ENCODE results near the gene KCTD17. TPM values are rescaled to one million over a fixed set of nuclear protein-coding genes. Genes with fewer than 3 reads are reported as not detected.

Gene KCTD17
- total and polyA plus RNA-seq, 2 of the 13 experiments (the other 11 are each of a cell fraction or from before 2014, with no cell fraction given) = 5.3 to 11.7 TPM

DNA sequence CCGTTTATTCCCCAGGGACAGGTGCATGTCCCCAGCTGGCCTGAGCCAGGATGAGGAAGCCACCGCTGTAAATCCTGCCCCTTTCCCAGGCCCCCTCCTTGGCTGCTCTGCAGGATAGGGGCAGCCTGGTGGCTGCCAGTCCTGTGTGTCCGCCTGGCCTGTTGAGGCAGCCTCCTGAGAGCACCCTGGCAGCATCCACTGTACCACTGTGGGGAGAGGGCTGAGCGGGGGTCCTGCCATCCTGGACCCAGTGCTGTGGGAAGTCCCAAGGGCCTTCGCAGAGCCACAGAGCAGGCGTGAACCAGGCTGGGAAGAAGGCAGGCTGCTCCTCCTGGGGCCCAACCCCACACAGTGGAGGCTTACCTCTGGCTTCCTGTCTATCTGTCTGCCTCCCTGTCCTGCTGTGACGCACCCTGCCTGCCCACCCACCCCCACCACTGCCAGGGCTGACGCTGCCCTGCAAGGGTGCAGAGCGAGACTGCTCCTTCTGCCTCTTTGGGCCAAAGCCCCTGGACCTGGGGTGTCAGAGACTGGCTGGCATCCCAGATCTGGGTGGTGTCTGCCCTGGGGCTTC lies 8.4 kb downstream of the KCTD17 start:
- ATAC-seq (no peak), FAIRE-seq (no peak), DNase-seq (ENCODE audit: low spot score) (no peak)
- CTCF ChIA-PET (ENCODE audit: low intra/inter-chr PET ratio, low total read pairs) = no interaction called here
- BruUV-seq (replicated peaks) = no TSS peak
- peaks cover 37% of the 10 kb centered on the region for H3K4me1 ChIP-seq (ENCODE audit: insufficient read depth, low read length)
- no peaks in the 10 kb centered on the region for H3K79me2 ChIP-seq (ENCODE audit: insufficient read depth, low read length)
- no peak overlapping the region for H3K9ac ChIP-seq (ENCODE audit: insufficient read depth, low read depth, low read length)
- H3K4me2 ChIP-seq (ENCODE audit: low read depth, low read length) = no peak overlapping the region
- WGBS (ENCODE audit: low lambda C conversion rate) = no CpG with 5 or more reads among the region's 9 CpGs
- H3K36me3 ChIP-seq (replicated peaks in 1 of 2; ENCODE audit: control insufficient read depth in 1 of 2, insufficient read depth in 2 of 2, low read length in 2 of 2) = no peaks in the 10 kb centered on the region; a peak in 1 of 5 replicates
- intact Hi-C loops (cut with micrococcal nuclease; ENCODE audit: unreplicated experiment) = no loop called here
- in situ Hi-C loops (cut with HindIII; ENCODE audit: extremely low pct_ligation_motif_present, low pct_unique_long_range_greater_than_20kb) = no loop called here
- H2AFZ ChIP-seq (ENCODE audit: low read length) = no peak overlapping the region
- POLR2A ChIA-PET = interaction anchor here (1.0 kb wide), 1 partner anchor 9 kb away, joined by 3 read pairs; no protein-coding TSS in a partner anchor
- H3K27ac ChIP-seq (ENCODE audit: extremely low read length, insufficient read depth, low read length) = no peak overlapping the region
- no peak overlapping the region for H3K4me3 ChIP-seq (replicated peaks in 1 of 3; ENCODE audit: insufficient read depth in 1 of 3, low read depth in 2 of 3, low read length in 3 of 3)
- no peaks in the 10 kb centered on the region for H3K9me3 ChIP-seq (ENCODE audit: low read length)
- no peaks in the 10 kb centered on the region for H3K27me3 ChIP-seq (ENCODE audit: control insufficient read depth in 1 of 2, insufficient read depth in 2 of 2, low read length in 2 of 2)
- H4K20me1 ChIP-seq (ENCODE audit: insufficient read depth, low read length) = no peaks in the 10 kb centered on the region
- TF ChIP-seq ELF3 (CRISPR knock-in tag; IDR thresholded peaks at IDR 0.05) (no peak), MAZ (IDR thresholded peaks at IDR 0.05; ENCODE audit: borderline replicate concordance, low read depth, low read length) (no peak), MAZ (CRISPR knock-in tag; IDR thresholded peaks at IDR 0.05; ENCODE audit: low read depth) (no peak), STAT5B (CRISPR knock-in tag; IDR thresholded peaks at IDR 0.05) (no peak), PCBP2 (optimal IDR thresholded peaks at IDR 0.05; ENCODE audit: low read depth, low read length, poor library complexity, severe bottlenecking) (no peak), FOXJ3 (CRISPR knock-in tag; IDR thresholded peaks at IDR 0.05; ENCODE audit: borderline replicate concordance) (no peak), KDM5A (IDR thresholded peaks at IDR 0.05; ENCODE audit: borderline replicate concordance, low read length) (no peak), ZNF496 (CRISPR knock-in tag; IDR thresholded peaks at IDR 0.05; ENCODE audit: insufficient replicate concordance) (no peak), GABPB1 (CRISPR knock-in tag; IDR thresholded peaks at IDR 0.05) (no peak), HNRNPH1 (optimal IDR thresholded peaks at IDR 0.05; ENCODE audit: low read depth, low read length) (no peak)
- TF ChIP-seq, protein P1, sequence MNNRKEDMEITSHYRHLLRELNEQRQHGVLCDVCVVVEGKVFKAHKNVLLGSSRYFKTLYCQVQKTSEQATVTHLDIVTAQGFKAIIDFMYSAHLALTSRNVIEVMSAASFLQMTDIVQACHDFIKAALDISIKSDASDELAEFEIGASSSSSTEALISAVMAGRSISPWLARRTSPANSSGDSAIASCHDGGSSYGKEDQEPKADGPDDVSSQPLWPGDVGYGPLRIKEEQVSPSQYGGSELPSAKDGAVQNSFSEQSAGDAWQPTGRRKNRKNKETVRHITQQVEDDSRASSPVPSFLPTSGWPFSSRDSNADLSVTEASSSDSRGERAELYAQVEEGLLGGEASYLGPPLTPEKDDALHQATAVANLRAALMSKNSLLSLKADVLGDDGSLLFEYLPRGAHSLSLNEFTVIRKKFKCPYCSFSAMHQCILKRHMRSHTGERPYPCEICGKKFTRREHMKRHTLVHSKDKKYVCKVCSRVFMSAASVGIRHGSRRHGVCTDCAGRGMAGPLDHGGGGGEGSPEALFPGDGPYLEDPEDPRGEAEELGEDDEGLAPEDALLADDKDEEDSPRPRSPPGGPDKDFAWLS (CRISPR knock-in tag; IDR thresholded peaks at IDR 0.05; ENCODE audit: borderline replicate concordance) = no peak
- TF ChIP-seq, protein P2, sequence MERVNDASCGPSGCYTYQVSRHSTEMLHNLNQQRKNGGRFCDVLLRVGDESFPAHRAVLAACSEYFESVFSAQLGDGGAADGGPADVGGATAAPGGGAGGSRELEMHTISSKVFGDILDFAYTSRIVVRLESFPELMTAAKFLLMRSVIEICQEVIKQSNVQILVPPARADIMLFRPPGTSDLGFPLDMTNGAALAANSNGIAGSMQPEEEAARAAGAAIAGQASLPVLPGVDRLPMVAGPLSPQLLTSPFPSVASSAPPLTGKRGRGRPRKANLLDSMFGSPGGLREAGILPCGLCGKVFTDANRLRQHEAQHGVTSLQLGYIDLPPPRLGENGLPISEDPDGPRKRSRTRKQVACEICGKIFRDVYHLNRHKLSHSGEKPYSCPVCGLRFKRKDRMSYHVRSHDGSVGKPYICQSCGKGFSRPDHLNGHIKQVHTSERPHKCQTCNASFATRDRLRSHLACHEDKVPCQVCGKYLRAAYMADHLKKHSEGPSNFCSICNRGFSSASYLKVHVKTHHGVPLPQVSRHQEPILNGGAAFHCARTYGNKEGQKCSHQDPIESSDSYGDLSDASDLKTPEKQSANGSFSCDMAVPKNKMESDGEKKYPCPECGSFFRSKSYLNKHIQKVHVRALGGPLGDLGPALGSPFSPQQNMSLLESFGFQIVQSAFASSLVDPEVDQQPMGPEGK (CRISPR knock-in tag; IDR thresholded peaks at IDR 0.05) = no peak
- TF ChIP-seq, protein P3, sequence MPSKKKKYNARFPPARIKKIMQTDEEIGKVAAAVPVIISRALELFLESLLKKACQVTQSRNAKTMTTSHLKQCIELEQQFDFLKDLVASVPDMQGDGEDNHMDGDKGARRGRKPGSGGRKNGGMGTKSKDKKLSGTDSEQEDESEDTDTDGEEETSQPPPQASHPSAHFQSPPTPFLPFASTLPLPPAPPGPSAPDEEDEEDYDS (CRISPR knock-in tag; IDR thresholded peaks at IDR 0.05) = no peak
- TF ChIP-seq, protein P4, sequence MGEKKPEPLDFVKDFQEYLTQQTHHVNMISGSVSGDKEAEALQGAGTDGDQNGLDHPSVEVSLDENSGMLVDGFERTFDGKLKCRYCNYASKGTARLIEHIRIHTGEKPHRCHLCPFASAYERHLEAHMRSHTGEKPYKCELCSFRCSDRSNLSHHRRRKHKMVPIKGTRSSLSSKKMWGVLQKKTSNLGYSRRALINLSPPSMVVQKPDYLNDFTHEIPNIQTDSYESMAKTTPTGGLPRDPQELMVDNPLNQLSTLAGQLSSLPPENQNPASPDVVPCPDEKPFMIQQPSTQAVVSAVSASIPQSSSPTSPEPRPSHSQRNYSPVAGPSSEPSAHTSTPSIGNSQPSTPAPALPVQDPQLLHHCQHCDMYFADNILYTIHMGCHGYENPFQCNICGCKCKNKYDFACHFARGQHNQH (CRISPR knock-in tag; IDR thresholded peaks at IDR 0.05) = no peak
- TF ChIP-seq, protein P5, sequence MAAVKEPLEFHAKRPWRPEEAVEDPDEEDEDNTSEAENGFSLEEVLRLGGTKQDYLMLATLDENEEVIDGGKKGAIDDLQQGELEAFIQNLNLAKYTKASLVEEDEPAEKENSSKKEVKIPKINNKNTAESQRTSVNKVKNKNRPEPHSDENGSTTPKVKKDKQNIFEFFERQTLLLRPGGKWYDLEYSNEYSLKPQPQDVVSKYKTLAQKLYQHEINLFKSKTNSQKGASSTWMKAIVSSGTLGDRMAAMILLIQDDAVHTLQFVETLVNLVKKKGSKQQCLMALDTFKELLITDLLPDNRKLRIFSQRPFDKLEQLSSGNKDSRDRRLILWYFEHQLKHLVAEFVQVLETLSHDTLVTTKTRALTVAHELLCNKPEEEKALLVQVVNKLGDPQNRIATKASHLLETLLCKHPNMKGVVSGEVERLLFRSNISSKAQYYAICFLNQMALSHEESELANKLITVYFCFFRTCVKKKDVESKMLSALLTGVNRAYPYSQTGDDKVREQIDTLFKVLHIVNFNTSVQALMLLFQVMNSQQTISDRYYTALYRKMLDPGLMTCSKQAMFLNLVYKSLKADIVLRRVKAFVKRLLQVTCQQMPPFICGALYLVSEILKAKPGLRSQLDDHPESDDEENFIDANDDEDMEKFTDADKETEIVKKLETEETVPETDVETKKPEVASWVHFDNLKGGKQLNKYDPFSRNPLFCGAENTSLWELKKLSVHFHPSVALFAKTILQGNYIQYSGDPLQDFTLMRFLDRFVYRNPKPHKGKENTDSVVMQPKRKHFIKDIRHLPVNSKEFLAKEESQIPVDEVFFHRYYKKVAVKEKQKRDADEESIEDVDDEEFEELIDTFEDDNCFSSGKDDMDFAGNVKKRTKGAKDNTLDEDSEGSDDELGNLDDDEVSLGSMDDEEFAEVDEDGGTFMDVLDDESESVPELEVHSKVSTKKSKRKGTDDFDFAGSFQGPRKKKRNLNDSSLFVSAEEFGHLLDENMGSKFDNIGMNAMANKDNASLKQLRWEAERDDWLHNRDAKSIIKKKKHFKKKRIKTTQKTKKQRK (IDR thresholded peaks at IDR 0.05; ENCODE audit: low read length) = no peak
